GM19452 (cell line): Measurements from ENCODE around the gene DNAJB14.
A peak's percentile ranks its signal among the peaks of the same experiment; 100 is the strongest.

Experiments used
- ATAC-seq: cut with Tn5 transposase; IDR thresholded peaks from one replicate; pipeline ENCODE4 v1.9.1; 2021; ENCODE audit not compliant: unreplicated experiment

Gene DNAJB14

DNA sequence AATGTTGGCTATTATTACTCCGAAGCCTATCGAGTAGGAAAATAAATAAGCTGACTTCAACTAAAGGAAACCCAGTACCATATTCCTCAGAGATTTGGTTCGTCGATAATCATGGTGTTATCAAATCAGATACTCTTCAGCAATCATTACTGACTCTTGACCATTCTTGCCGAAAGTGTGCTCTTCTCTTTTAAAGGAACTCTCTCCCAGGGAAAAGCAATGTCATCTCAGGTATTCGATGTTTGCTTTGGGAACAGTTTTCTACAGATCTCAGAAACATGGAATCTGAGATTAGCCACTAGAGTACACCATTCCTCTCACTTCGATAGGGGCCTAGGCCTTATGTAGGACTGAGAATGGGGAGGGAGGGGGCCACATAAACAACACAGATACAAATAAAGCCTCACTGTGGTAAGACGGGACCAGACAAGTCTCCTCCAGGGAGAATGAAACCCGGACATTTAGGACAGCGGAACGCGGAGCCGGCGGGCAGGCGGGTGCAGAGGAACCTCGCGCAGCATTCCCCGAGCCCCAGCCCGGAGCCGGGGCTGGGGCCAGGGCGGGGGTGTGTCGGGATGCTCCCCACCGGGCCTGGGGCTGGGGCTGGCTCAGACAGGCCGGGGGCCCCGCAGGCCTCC, 581 bp downstream of the DNAJB14 start:
- peak; percentile 1 for ATAC-seq

DNA sequence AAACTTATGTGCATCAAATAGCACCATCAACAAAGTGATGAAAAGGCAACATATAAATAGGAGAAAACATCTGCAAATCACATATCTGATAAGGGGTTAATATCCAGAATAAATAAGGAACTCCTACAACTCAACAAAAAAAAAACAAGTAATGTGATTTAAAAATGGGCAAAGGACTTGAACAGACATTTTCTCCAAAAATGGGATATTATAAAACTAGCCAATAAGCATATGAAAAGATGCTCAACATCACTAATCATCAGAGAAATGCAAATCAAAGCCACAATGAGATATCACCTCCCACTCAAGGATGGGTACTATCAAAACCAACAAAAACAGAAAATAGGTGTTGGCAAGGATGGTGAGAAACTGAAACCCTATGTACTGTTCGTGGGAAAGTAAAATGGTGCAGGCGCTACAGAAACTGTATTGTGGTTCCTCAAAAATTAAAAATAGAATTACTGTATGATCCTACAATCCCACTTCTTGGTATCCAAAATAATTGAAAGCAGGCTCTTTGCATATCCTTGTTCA, 2.4 kb downstream of the DNAJB14 start:
- peak; percentile 22 for ATAC-seq

DNA sequence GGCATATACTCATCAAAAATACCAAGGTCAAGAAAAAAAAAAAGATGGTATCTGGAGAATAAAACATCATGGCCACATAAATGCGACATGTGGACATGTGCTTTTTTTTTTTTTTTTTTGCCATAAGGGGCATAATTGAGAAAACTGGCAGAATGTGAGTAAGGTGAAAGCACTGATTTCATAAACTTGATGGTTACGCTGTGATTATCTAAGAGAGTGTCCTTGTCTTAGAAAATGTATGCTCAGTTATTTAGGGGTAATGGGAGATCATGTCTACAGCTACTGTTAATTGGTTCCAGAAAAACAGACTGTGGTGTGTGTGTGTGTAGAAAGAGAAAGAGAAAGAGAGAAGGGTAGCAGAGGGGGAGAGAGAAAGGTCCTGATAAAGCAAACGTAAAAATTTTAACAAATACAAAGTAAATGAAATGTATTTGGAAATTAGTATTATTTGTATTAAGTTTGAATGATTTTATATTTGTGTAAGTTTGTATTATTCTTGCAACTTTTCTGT, 8.1 kb downstream of the DNAJB14 start:
- no peak for ATAC-seq

DNA sequence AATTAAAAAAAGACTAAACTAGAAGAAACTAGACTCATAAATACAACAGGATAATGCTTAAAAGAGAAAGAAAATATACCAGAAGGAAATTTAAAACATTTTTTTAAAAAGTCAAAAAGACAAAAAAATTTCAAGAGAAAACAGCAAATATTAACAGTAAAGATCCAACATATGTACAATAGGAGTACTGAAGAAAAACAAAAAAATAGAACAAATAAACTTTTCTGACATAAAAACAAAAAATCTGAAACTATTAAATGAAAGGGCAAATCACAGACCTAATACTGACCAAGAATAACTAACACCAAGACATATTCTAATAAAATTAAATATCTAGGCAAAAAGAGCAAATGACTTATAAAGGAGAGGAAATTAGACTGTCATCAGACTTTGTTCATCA, 11.5 kb downstream of the DNAJB14 start:
- ATAC-seq = no peak

DNA sequence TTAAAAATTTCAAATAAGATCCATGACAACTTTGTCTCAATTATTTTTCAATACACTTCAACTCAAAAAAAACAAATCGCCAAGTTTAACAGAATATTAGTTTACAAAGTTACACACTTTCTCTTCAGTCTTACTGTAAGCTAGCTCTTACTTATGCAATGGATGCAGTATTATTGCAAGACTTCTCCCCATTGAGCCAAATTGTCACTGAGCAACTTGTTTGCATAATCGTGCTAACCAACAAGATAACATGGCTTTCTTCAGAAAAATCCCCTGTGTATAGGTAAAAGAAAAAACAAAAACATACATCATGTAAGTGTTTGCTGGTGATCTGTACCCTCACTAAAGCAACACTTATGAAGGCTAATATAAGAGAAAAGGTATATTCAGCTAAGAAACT, 18.9 kb downstream of the DNAJB14 start:
- no peak for ATAC-seq

DNA sequence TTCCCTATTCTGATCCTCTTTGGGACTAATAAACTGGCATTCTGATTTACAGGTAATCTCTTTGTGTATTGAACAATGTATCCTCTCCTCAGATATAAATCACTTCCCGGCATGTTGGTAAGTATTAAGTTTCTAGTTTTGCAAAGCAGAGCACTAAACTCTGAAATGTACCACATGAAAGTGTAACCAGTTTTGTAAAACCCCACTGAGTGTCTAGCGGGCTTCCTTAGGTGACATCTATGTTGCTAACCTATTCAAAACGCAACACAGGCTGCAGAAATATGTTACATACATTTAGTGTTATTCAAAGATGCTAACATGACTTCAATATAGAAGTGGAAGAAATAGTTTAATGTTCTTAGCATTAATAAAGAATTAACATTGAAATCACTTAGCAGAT, 25.2 kb downstream of the DNAJB14 start:
- ATAC-seq = no peak

DNA sequence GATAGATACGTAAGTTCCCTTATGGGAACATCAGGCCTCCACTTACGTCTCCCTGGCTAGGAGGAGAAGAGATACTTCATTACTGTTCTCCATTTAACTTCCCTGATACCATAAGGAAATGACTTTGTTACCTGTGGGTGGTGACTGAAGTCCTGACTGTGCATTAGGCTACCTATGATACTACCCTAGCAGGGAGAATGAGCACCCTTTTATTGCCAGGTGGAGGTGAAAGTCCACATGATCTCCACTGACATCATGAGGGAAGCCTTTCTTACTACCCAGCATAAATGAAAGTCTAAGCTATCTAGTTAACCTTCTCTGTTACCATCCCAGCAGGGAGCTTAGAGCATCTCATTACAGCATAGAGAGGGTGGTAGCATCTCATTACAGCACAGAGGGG, 27.8 kb downstream of the DNAJB14 start:
- ATAC-seq = no peak

DNA sequence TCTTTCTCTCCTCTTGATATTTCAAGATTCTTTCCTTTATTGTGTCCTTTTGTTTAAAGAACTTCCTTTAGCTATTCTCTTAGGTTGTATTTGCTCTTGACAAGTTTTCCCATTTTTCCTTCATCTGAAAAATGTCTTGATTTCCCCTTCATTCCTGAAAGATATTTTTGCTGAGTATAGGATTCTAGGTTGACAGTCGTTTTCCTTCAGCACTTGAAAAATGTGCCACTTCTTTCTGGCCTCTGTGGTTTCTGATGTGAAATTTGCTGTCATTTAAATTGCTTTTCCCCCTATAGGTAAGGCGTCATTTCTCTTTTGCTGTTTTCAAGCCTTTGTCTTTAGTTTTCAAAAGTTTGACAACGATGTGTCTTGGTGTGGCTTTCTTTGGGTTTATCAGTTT, 28.8 kb downstream of the DNAJB14 start:
- no peak for ATAC-seq

DNA sequence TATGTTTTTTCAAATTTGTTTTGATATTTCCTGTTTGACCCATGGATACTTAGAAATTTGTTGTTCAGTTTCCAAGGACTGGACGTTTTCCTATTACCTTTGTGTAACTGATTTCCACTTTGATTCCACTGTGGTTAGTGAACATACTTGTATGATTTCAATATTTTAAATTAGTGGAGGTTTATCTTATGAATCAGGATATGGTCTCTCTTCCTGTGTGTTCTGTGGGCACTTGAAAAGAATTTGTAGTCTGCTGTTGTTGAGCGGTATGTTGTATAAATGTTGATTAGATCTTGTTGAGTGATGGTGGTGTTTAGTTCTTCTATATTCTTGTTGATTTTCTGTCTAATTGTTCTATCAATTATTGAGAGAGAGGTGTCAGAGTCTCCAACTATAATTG, 31.0 kb downstream of the DNAJB14 start:
- ATAC-seq = no peak

DNA sequence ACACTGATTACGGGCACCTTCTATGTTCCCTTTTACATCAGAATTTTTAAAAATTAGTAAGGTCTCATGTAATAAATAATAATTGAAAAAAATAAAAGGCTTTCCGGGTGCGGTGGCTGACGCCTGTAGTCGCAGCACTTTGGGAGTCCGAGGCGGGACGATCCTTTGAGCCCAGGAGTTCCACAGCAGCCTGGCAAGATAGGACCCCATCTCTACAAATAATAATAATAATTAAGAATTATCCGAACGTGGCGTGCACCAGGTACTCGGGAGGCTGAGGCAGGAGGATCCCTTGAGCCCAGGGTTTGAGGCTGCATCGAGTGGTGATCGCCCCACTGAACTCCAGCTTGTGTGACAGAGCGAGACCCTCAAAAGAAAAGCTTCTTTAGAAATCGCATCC, 51.4 kb downstream of the DNAJB14 start:
- ATAC-seq = no peak

DNA sequence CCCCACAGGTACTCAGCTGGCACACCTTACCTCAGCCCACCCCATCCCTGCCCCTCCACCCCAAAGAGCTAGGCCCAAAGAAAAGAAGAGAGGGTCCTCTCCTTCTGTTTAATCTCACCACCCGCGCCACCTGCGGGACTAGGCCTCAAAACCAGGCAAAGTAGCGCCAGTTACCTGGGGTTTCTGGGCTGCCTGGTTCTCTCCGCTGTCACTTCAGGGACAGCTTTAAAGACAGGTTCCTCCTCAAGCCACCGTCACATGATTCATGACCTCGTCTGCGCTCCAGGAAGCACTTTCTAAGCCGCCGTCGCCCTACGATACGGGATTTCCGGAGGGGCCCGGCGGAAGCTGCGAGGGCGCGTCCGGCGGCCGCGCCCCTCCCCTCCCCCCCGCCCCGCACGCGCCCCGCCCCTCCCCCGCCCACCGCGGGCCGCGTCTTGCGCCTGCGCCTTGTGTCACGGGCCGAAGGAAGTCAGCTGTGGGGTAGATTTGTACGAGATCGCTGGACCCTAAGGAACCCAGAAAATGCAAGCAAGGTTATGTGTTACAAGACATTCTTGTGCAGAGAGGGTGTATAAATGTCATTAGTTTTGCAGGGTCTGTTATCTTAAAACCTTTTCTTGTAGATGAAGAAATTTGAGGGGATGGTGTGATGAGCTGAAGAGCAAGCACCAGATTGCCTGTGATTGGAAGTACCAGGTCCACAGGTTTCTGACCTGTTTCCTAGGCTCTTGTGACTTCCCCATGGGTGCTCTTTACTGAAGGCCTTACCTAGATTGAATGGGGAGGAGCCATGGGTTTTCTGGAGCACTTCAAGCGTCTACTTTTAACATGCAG, 52.0 kb downstream of the DNAJB14 start, which contains the start of gene LAMTOR3:
TSS of gene LAMTOR3 (minus strand) at position 267 of the 837 bp plus-strand sequence. CDS start 464 bp downstream, outside the sequence.
- peak; percentile 99 for ATAC-seq

DNA sequence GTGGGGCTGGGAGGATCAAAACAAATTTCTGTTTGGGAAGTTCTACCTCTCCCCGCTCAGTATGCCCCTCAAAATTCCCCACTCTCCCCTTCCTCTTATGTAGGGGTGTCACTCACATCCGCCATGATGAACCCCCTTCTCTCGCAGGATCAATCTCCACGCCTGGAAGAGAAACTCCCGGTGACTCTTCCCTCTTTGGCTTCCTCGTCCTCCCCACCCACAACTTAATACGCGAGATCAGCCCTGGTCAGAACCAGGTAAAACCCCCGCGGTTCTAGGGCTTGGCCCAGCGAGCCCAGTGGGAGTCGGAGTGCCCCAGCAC, 52.6 kb downstream of the DNAJB14 start:
- ATAC-seq = no peak

DNA sequence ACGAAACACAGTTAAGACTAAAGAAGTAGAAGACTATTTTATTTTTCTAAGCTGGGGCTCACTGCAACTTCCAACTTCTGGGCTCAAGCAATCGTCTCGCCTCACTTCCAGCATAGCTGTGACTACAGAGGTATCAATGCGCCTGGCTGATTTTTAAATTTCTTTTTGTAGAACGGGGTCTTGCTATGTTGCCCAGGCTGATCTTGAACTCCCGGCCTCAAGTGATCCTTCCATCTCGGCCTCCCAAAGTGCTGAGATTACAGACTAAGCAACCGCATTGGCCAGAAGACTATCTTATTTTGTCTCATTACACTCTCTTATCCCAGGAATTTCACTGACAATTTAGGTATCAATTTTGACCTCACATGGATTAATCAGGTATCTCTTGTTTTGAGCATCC, 53.4 kb downstream of the DNAJB14 start:
- ATAC-seq = no peak

DNA sequence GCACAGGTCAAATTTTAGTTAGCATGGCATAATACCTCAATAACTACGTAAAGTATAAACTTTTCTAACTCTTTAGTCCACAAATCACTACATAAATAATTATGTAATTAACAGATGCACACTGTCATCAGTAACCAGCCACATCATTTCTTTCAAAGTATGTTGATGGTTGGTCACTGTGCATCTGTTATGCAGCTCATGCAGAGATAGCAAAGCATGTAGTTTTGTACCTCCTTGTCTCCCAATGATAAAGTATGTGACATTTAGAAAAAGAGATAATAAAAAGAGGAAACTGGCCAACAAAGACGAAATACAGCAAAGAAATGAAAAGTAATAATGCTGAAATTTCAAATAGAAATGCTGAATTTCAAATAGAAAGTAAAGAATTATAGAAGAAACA, 55.1 kb downstream of the DNAJB14 start:
- no peak for ATAC-seq

DNA sequence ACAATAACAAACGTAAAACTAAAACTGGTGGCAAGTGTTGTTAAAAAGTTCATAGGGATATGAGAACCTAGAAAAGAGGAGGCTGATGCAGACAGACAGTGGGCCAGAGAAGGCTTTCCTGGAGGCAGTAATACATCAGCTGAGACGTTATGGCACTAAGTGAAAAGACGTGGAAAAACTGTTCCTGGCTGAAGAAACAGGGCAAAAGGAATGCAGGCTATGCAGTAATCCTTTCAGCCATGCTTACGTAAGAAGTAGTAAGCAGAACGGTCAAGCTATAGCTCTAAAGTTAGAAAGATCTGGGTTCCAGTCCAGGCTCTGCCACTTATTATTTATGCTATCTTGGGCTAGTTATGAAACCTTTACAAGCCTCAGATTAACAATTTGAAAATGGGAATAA, 58.6 kb downstream of the DNAJB14 start:
- no peak for ATAC-seq

DNA sequence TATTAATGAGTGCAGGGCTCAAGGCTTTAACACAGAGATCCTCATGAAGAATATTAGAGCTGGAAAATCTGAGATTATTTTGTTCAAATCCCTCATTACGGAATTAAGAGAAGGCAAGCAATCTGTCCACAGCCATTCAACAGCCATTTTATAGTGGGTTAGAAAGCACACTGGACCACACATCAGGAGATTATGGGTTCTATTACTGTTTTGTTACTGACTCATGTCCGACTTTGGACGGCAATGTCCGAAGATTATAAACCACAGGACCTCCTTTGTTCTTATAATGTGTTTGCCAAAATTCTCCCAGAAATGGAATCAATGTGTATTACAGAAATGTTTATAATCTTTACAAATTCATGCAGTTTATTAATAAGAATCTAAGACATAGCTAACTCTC, 60.3 kb downstream of the DNAJB14 start:
- ATAC-seq = no peak

DNA sequence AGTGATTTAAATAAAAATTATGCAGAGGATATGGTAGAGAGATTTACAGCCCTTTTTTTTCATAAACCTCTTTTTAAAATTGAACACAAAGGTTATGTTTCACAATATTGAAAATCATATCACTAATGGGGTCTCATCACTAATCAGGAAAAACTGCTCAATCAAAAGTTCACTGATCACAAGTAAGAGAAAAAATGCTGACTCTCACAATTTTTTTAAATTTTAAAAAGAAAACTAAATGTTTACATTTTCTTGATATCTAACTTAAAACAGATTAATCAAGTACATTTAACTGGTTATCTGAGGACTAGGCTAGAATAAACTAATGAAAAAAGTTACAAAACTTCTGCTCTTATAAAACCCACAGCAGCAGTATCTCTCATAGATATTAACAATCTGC, 60.7 kb downstream of the DNAJB14 start:
- ATAC-seq = no peak

DNA sequence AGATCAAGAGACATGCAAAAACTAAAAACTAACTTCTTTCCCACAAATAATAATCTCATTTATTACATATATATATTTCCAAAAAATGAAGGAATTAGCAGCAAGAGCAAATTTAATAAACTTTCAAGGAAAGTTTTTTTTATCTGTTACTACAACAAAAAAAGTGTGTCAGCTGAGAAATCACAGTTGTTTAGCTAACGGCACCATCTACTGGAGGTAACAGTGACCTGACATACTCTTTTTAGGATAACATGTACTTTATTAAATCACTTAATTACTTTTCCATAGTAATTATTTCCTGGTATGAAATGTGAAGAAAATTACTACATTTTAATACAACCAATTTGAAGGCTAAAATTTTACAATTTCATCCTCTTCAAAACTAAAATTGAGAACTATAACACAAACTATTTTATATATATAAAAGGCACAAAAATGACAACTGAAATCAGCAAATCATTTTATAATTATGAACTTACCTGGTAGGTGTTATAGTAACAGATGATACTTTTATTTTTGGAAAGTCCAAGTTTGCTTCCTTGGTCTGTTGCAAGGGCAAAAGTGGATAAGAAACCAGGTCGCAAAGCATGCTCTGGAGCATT, 61.3 kb downstream of the DNAJB14 start:
- no peak for ATAC-seq

DNA sequence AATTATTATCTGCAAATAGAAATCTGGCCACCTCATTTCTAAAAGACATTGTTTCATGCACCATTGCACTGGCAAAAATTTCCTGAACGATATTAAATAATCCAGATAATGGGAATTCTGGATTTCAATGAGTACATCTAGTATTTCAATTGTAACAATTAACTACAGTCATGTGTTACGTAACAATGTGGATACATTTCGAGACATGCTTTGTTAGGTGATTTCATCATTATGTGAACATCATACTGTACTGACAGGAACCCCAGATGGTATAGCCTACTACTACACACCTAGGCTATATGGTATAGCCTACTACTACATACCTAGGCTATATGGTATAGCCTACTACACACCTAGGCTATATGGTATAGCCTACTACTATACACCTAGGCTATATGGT, 67.0 kb downstream of the DNAJB14 start:
- ATAC-seq = no peak

DNA sequence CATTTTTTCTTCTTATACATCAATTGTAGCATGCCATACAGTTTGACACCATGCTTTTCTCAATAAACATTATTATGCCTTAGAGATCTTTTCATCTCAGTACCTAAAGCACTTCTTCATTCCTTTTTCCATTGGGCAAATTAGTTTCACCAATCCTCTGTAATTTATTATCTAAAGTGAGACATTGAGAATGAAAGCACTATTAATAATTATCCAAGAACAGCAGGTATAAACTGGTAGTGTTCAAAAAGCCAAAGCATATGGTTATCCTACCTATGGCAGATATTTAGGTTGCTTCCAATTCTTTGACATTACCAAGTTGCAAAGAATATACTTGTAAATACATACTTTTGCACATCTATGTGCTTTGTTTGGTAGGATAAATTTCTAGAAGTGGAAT, 67.8 kb downstream of the DNAJB14 start:
- no peak for ATAC-seq

DNA sequence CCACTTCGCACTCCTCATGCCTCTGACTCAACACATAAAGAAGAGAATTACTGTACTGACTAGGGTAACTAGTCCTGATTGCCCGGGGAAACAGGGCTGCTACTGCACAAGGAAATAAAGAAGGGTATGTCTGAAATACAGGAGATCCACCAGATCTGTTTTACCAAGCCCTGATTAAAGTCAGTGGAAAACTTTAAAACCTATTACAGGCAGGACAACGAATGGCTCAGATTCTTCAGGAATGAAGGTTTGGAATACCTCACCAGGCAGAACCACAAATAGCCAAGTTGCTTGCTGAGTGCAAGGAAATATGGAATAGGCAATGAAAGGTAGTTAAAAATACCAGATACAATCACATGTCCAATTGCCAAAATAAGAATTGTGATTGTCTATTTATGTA, 69.5 kb downstream of the DNAJB14 start:
- no peak for ATAC-seq

DNA sequence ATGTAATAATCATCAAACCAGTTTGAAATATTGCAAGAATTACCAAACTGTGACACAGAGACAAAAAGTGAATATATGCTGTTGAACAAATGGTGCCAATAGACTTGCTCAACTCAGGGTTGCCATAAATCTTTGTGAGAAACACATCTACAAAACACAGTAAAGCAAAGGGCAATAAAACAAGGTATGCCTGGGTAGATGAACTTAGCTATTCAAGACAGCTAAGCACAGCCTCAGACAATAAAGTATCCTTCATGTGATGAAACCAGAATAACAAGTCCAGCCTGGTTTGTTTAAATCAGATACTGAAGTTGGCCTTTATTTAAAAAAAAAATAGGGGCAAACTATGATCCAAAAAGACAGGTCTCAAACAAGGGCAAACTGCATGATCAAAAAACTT, 71.3 kb downstream of the DNAJB14 start:
- no peak for ATAC-seq
